HEK293 (cell line): ENCODE measurements around the gene C9orf72.

Source experiments
- CTCF ChIA-PET: fragments of 350-600 bp; formaldehyde crosslinking; extraction: SDS; loops from one replicate; lab custom pipeline; 2021; ENCODE audit warnings: antibody characterized with exemption; lab: Yijun Ruan, JAX
- POLR2A ChIA-PET: fragments of 300-600 bp; formaldehyde crosslinking; extraction: SDS; loops from one replicate; lab custom pipeline; 2020; ENCODE audit warnings: antibody characterized with exemption, inconsistent platforms; lab: Yijun Ruan, JAX
- H3K27ac ChIP-seq: fragments of 200-500 bp; sonication (Bioruptor generic); 2 replicates; pipeline ENCODE4 v1.5.1; 2014; ENCODE audit warnings: low read depth, low read length, control low read depth, inconsistent platforms; ENCODE audit errors: extremely low read depth
- H3K36me3 ChIP-seq, 2 experiments: fragments of 200-500 bp in 1 of 2; sonication (Bioruptor generic) in 1 of 2; 1 replicate in 1 of 2; 2 replicates in 1 of 2; pipeline ENCODE4 v1.5.1; 2014 to 2017; ENCODE audit warnings: inconsistent platforms in 2 of 2, low read length in 2 of 2; ENCODE audit not compliant: control insufficient read depth in 2 of 2, insufficient read depth in 1 of 2
- H3K4me1 ChIP-seq: fragments of 200-500 bp; sonication (Bioruptor generic); 2 replicates; pipeline ENCODE4 v1.5.1; 2014; ENCODE audit warnings: mild to moderate bottlenecking, low read length, inconsistent platforms; ENCODE audit not compliant: control insufficient read depth, insufficient read depth
- H3K4me3 ChIP-seq: 2 replicates; pipeline ENCODE4 v1.5.1; 2011; ENCODE audit warnings: low read depth, mild to moderate bottlenecking, control low read depth, low read length, moderate library complexity
- H3K9me3 ChIP-seq: fragments of 200-500 bp; sonication (Bioruptor generic); 2 replicates; pipeline ENCODE4 v1.5.1; 2014; ENCODE audit warnings: low read depth, low read length, inconsistent platforms; ENCODE audit not compliant: control insufficient read depth, insufficient read depth
- EGR2 ChIP-seq: fragments of 450-650 bp; formaldehyde crosslinking; IDR thresholded peaks from 2 replicates; pipeline ENCODE4 v1.5.1; 2016; ENCODE audit warnings: low read depth, missing biosample characterization, missing genetic modification characterization
- KLF10 ChIP-seq: fragments of 450-650 bp; IDR thresholded peaks from 2 replicates; pipeline ENCODE4 v1.5.1; 2018; ENCODE audit warnings: missing biosample characterization, mild to moderate bottlenecking, missing genetic modification characterization
- KLF7 ChIP-seq: fragments of 450-650 bp; formaldehyde crosslinking; IDR thresholded peaks from 2 replicates; pipeline ENCODE4 v1.5.1; 2016; ENCODE audit warnings: missing biosample characterization, missing genetic modification characterization, borderline replicate concordance
- MZF1 ChIP-seq: fragments of 450-650 bp; formaldehyde crosslinking; IDR thresholded peaks from 2 replicates; pipeline ENCODE4 v1.5.1; 2017; ENCODE audit warnings: missing biosample characterization, missing genetic modification characterization, borderline replicate concordance
- OVOL3 ChIP-seq: fragments of 450-650 bp; formaldehyde crosslinking; IDR thresholded peaks from 2 replicates; pipeline ENCODE4 v1.5.1; 2016; ENCODE audit warnings: missing biosample characterization, missing genetic modification characterization
- REPIN1 ChIP-seq: fragments of 450-650 bp; formaldehyde crosslinking; IDR thresholded peaks from 2 replicates; pipeline ENCODE4 v1.5.1; 2017; ENCODE audit warnings: missing biosample characterization, missing genetic modification characterization, low read depth
- SETDB1 ChIP-seq: IDR thresholded peaks from one replicate; pipeline ENCODE4 v1.6.1; 2017; ENCODE audit warnings: mild to moderate bottlenecking, low read length, moderate library complexity, mixed read lengths; ENCODE audit not compliant: insufficient read length
- YY1 ChIP-seq: fragments of 450-650 bp; formaldehyde crosslinking; IDR thresholded peaks from 2 replicates; pipeline ENCODE4 v1.5.1; 2018; ENCODE audit warnings: missing biosample characterization, missing genetic modification characterization
- ZFHX2 ChIP-seq: fragments of 450-650 bp; formaldehyde crosslinking; conservative IDR thresholded peaks from 2 replicates; pipeline ENCODE4 v1.5.1; 2016; ENCODE audit warnings: missing biosample characterization, missing genetic modification characterization
- ZFP3 ChIP-seq: fragments of 450-650 bp; formaldehyde crosslinking; IDR thresholded peaks from 2 replicates; pipeline ENCODE4 v1.5.1; 2016; ENCODE audit warnings: low read depth, missing biosample characterization, missing genetic modification characterization
- ZNF132 ChIP-seq: fragments of 450-650 bp; formaldehyde crosslinking; IDR thresholded peaks from 2 replicates; pipeline ENCODE4 v1.5.1; 2017; ENCODE audit warnings: missing biosample characterization, missing genetic modification characterization, borderline replicate concordance
- ZNF169 ChIP-seq: fragments of 450-650 bp; formaldehyde crosslinking; IDR thresholded peaks from 2 replicates; pipeline ENCODE4 v1.5.1; 2016; ENCODE audit warnings: missing biosample characterization, missing genetic modification characterization
- ZNF37A ChIP-seq: fragments of 450-650 bp; IDR thresholded peaks from 2 replicates; pipeline ENCODE4 v1.5.1; 2018; ENCODE audit warnings: missing biosample characterization, missing genetic modification characterization
- ZNF654 ChIP-seq: fragments of 450-650 bp; formaldehyde crosslinking; IDR thresholded peaks from 2 replicates; pipeline ENCODE4 v1.5.1; 2016; ENCODE audit warnings: low read depth, missing biosample characterization, missing genetic modification characterization
- ZNF670 ChIP-seq: fragments of 450-650 bp; formaldehyde crosslinking; IDR thresholded peaks from 2 replicates; pipeline ENCODE4 v1.5.1; 2016; ENCODE audit warnings: missing biosample characterization, missing genetic modification characterization, low read depth
- ZSCAN16 ChIP-seq: fragments of 450-650 bp; formaldehyde crosslinking; IDR thresholded peaks from 2 replicates; pipeline ENCODE4 v1.5.1; 2016; ENCODE audit warnings: missing biosample characterization, missing genetic modification characterization
- TF ChIP-seq, protein P1 (sequence below): fragments of 450-650 bp; IDR thresholded peaks from 2 replicates; pipeline ENCODE4 v1.5.1; 2018; ENCODE audit warnings: missing biosample characterization, missing genetic modification characterization
- TF ChIP-seq, protein P2 (sequence below): fragments of 450-650 bp; formaldehyde crosslinking; IDR thresholded peaks from 2 replicates; pipeline ENCODE4 v1.5.1; 2016; ENCODE audit warnings: missing biosample characterization, missing genetic modification characterization
- TF ChIP-seq, protein P3 (sequence below): fragments of 450-650 bp; formaldehyde crosslinking; IDR thresholded peaks from 2 replicates; pipeline ENCODE4 v1.5.1; 2016; ENCODE audit warnings: missing biosample characterization, missing genetic modification characterization
- TF ChIP-seq, protein P4 (sequence below): fragments of 450-650 bp; formaldehyde crosslinking; optimal IDR thresholded peaks from 2 replicates; pipeline ENCODE3; 2016; ENCODE audit warnings: missing biosample characterization, mild to moderate bottlenecking, missing genetic modification characterization
- TF ChIP-seq, protein P5 (sequence below): fragments of 450-650 bp; formaldehyde crosslinking; IDR thresholded peaks from 2 replicates; pipeline ENCODE4 v1.5.1; 2016; ENCODE audit warnings: missing biosample characterization, missing genetic modification characterization

The C9orf72 gene

DNA sequence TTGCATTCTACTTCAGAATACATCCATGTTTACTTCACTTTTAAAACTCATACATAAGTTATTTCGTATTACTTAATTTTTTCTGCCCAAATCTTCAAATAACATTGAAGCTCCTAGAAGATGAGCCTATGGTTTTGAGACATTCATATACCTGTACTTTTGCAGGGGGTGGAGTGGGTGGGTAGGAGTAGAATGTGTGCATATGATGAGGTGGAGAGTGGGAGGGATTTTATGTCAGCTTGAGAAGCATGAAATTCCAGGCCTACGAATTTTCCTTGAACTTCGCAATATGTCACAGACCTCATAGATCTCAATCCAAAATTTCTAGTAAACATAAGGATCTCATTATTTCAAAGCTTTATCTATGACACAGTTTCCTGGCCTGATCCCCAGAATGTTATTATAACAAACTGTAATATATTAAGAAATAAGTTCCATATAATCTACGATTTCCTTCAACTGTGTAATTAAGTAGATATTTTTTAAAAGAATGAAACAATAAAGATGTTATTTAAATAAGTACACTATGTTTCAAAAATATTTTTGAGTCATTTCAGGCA lies 24.0 kb downstream of the C9orf72 start:
- no peaks in the 10 kb centered on the region for H3K4me1 ChIP-seq
- no peak overlapping the region for H3K27ac ChIP-seq
- H3K9me3 ChIP-seq = no peaks in the 10 kb centered on the region
- peaks cover 0 to 42% of the 10 kb centered on the region in 2 experiments; a peak in 2 of 3 replicates for H3K36me3 ChIP-seq
- TF ChIP-seq ZFP3 (tag by site-specific recombination) = no peak
- TF ChIP-seq KLF10 (tag by site-specific recombination) = no peak
- peak; percentile 75 for TF ChIP-seq EGR2
- TF ChIP-seq, protein P1, sequence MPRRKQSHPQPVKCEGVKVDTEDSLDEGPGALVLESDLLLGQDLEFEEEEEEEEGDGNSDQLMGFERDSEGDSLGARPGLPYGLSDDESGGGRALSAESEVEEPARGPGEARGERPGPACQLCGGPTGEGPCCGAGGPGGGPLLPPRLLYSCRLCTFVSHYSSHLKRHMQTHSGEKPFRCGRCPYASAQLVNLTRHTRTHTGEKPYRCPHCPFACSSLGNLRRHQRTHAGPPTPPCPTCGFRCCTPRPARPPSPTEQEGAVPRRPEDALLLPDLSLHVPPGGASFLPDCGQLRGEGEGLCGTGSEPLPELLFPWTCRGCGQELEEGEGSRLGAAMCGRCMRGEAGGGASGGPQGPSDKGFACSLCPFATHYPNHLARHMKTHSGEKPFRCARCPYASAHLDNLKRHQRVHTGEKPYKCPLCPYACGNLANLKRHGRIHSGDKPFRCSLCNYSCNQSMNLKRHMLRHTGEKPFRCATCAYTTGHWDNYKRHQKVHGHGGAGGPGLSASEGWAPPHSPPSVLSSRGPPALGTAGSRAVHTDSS (tag by site-specific recombination) = no peak
- TF ChIP-seq ZFHX2 (tag by site-specific recombination) = peak; percentile 62
- no peak for TF ChIP-seq YY1
- TF ChIP-seq, protein P2, sequence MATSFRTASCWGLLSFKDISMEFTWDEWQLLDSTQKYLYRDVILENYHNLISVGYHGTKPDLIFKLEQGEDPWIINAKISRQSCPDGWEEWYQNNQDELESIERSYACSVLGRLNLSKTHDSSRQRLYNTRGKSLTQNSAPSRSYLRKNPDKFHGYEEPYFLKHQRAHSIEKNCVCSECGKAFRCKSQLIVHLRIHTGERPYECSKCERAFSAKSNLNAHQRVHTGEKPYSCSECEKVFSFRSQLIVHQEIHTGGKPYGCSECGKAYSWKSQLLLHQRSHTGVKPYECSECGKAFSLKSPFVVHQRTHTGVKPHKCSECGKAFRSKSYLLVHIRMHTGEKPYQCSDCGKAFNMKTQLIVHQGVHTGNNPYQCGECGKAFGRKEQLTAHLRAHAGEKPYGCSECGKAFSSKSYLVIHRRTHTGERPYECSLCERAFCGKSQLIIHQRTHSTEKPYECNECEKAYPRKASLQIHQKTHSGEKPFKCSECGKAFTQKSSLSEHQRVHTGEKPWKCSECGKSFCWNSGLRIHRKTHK (tag by site-specific recombination) = no peak
- no peak for TF ChIP-seq ZNF132
- CTCF ChIA-PET = interaction anchor here (1.0 to 5.1 kb wide), 6 partner anchors 10 to 217 kb away, joined by 4 to 78 read pairs (median 4); partner anchors contain the start of gene MOB3B
- POLR2A ChIA-PET = no interaction called here
- no peak overlapping the region for H3K4me3 ChIP-seq

DNA sequence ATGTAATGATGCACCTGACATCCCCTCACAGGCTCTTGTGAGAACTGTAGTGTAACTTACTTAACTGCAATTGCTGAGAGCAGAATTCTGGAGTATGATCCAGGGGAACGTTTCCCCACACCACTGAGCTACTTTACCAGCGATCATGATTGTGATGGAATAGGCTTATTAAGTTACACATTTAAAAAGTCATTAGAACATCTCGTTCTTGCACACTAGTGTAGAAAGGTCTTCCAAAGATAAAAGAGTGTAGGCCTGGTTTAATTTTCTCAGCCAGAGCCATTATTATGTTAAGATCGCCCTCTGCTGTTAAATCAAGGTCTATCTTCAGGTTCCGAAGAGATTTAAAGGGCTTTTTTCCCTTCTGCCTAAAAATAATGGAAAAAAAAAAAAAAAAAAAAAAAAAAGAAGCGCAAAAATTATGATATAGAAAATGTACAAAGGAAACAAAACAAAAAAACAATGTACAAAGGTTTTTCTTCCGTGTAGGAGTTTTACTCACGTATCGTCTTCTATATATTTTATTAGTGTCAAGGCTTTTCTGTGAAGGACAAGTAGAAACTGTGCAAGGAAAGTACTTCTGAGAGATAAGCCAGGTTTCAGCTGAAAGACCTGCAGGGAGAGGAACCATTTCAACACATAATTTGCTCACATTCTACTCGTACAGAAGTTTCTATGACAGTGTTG lies 25.1 kb downstream of the C9orf72 start:
- CTCF ChIA-PET = interaction anchor here (0.7 to 5.1 kb wide), 22 partner anchors 9 to 508 kb away, joined by 3 to 78 read pairs (median 4); partner anchors contain the start of gene MOB3B
- Histone ChIP-seq H3K36me3 (peaks cover 0 to 32% of the 10 kb centered on the region in 2 experiments; a peak in 2 of 3 replicates), H3K27ac (no peak overlapping the region), H3K4me3 (no peak overlapping the region), H3K4me1 (no peaks in the 10 kb centered on the region), H3K9me3 (no peaks in the 10 kb centered on the region)
- TF ChIP-seq ZNF670 = no peak
- TF ChIP-seq ZNF37A (tag by site-specific recombination) = no peak
- TF ChIP-seq ZSCAN16 (tag by site-specific recombination) = no peak
- TF ChIP-seq, protein P1 (tag by site-specific recombination) = no peak
- TF ChIP-seq KLF7 (tag by site-specific recombination) = no peak
- no peak for TF ChIP-seq REPIN1 (tag by site-specific recombination)
- peak; percentile 60 for TF ChIP-seq ZNF654 (tag by site-specific recombination)
- TF ChIP-seq, protein P3, sequence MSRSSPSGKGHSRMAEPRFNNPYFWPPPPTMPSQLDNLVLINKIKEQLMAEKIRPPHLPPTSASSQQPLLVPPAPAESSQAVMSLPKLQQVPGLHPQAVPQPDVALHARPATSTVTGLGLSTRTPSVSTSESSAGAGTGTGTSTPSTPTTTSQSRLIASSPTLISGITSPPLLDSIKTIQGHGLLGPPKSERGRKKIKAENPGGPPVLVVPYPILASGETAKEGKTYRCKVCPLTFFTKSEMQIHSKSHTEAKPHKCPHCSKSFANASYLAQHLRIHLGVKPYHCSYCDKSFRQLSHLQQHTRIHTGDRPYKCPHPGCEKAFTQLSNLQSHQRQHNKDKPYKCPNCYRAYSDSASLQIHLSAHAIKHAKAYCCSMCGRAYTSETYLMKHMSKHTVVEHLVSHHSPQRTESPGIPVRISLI (tag by site-specific recombination) = peak; percentile 49; the same call in 1 of the 2 replicates
- TF ChIP-seq, protein P4, sequence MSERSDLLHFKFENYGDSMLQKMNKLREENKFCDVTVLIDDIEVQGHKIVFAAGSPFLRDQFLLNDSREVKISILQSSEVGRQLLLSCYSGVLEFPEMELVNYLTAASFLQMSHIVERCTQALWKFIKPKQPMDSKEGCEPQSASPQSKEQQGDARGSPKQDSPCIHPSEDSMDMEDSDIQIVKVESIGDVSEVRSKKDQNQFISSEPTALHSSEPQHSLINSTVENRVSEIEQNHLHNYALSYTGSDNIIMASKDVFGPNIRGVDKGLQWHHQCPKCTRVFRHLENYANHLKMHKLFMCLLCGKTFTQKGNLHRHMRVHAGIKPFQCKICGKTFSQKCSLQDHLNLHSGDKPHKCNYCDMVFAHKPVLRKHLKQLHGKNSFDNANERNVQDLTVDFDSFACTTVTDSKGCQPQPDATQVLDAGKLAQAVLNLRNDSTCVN (tag by site-specific recombination) = no peak
- TF ChIP-seq MZF1 (tag by site-specific recombination) = no peak
- TF ChIP-seq SETDB1 = no peak
- TF ChIP-seq ZNF169 (tag by site-specific recombination) = no peak
- TF ChIP-seq OVOL3 (tag by site-specific recombination) = no peak
- TF ChIP-seq, protein P5, sequence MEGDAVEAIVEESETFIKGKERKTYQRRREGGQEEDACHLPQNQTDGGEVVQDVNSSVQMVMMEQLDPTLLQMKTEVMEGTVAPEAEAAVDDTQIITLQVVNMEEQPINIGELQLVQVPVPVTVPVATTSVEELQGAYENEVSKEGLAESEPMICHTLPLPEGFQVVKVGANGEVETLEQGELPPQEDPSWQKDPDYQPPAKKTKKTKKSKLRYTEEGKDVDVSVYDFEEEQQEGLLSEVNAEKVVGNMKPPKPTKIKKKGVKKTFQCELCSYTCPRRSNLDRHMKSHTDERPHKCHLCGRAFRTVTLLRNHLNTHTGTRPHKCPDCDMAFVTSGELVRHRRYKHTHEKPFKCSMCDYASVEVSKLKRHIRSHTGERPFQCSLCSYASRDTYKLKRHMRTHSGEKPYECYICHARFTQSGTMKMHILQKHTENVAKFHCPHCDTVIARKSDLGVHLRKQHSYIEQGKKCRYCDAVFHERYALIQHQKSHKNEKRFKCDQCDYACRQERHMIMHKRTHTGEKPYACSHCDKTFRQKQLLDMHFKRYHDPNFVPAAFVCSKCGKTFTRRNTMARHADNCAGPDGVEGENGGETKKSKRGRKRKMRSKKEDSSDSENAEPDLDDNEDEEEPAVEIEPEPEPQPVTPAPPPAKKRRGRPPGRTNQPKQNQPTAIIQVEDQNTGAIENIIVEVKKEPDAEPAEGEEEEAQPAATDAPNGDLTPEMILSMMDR (tag by site-specific recombination) = 0 out of 2 replicates have a peak, but pooled peaks have one; percentile 29
- POLR2A ChIA-PET = interaction anchor here (0.6 kb wide), 1 partner anchor 468 kb away, joined by 5 read pairs; no protein-coding TSS in a partner anchor
